SK-N-SH treated with all-trans-retinoic acid at 6 μM for 48 hours (cell line): ENCODE data around the gene DMD.

Source experiments
- ARNTL ChIP-seq: fragments of 450-650 bp; formaldehyde crosslinking; IDR thresholded peaks from 2 replicates; pipeline ENCODE4 v1.5.0; 2020; ENCODE audit warnings: low read depth, mild to moderate bottlenecking, moderate library complexity, borderline replicate concordance
- BACH2 ChIP-seq: fragments of 250-450 bp; sonication (Bioruptor Pico); IDR thresholded peaks from 2 replicates; pipeline ENCODE4 v1.9.0; 2021; ENCODE audit warnings: mild to moderate bottlenecking, borderline replicate concordance
- GLIS3 ChIP-seq: fragments of 250-450 bp; sonication (Bioruptor Pico); IDR thresholded peaks from 2 replicates; pipeline ENCODE4 v1.5.0; 2020; ENCODE audit warnings: mild to moderate bottlenecking, moderate library complexity
- OSR1 ChIP-seq: fragments of 250-450 bp; sonication (Bioruptor Pico); IDR thresholded peaks from 2 replicates; pipeline ENCODE4 v1.8.0; 2022; ENCODE audit warnings: moderate library complexity, mild to moderate bottlenecking, inconsistent platforms
- RARB ChIP-seq: fragments of 250-450 bp; sonication (Bioruptor Pico); IDR thresholded peaks from 2 replicates; pipeline ENCODE4 v1.8.0; 2021; ENCODE audit warnings: mild to moderate bottlenecking, moderate library complexity

- no peak for TF ChIP-seq BACH2 (CRISPR knock-in tag)
- no peak for TF ChIP-seq OSR1 (CRISPR knock-in tag)
- no peak for TF ChIP-seq ARNTL (CRISPR knock-in tag)
- TF ChIP-seq RARB: no peak
- TF ChIP-seq GLIS3 (CRISPR knock-in tag): no peak
Observed at GRCh38 chrX:33109858-33110257, 101.5 kb downstream of the DMD start.
